GM12873 (cell line): ENCODE measurements around the gene KCNK13.

Experiments
- CTCF ChIP-seq: IDR thresholded peaks from 2 replicates; pipeline ENCODE4 v1.5.1; 2012; ENCODE audit warnings: low read depth, mild to moderate bottlenecking, moderate library complexity, low read length, control low read depth; ENCODE audit not compliant: insufficient read depth; ENCODE audit errors: missing control alignments

The KCNK13 gene

GRCh38 chr14:90062822-90063539 lies 1.2 kb downstream of the KCNK13 start:
- TF ChIP-seq CTCF = no peak

- no peak for TF ChIP-seq CTCF
These were observed 10.6 kb downstream of the KCNK13 start for GRCh38 chr14:90072350-90072749.

GRCh38 chr14:90079576-90079975 lies 17.8 kb downstream of the KCNK13 start:
- no peak for TF ChIP-seq CTCF

GRCh38 chr14:90087433-90087832 lies 25.6 kb downstream of the KCNK13 start:
- TF ChIP-seq CTCF = no peak

GRCh38 chr14:90088176-90088575 lies 26.4 kb downstream of the KCNK13 start:
- no peak for TF ChIP-seq CTCF

GRCh38 chr14:90091393-90091792 lies 29.6 kb downstream of the KCNK13 start:
- no peak for TF ChIP-seq CTCF

GRCh38 chr14:90093942-90094595 lies 32.3 kb downstream of the KCNK13 start:
- no peak for TF ChIP-seq CTCF
